Measurements from ENCODE around the gene KCNQ1.

GRCh38 chr11:2781408-2782274, 336.8 kb downstream of the KCNQ1 start:
- TF ChIP-seq CTCF (IDR thresholded peaks at IDR 0.05; ENCODE audit: low read length): no peak
- TF ChIP-seq EZH2 (IDR thresholded peaks at IDR 0.05; ENCODE audit: borderline replicate concordance, low read length): no peak
